Ascending aorta (tissue), 2 donors: ENCODE measurements around the gene EZR. TPM values are rescaled to one million over a fixed set of nuclear protein-coding genes. Genes with fewer than 3 reads are reported as not detected.

Experiments
- DNase-seq, 2 donors: peaks; one replicate each; pipeline ENCODE4 v3.0.0-alpha.2; 2019; ENCODE audit warnings: low spot score in 2 of 2
- H3K27ac ChIP-seq, 2 donors: fragments of 200-600 bp; sonication (generic); one replicate each; pipeline ENCODE4 v1.5.1; 2016 to 2017; ENCODE audit warnings: mild to moderate bottlenecking in 1 of 2
- H3K27me3 ChIP-seq: fragments of 200-600 bp; sonication (generic); one replicate; pipeline ENCODE4 v1.5.1; 2017
- H3K36me3 ChIP-seq, 2 donors: fragments of 200-600 bp; sonication (generic); one replicate each; pipeline ENCODE4 v1.5.1; 2016
- H3K4me1 ChIP-seq, 2 donors: fragments of 200-600 bp; sonication (generic); one replicate each; pipeline ENCODE4 v1.5.1; 2016 to 2017; ENCODE audit warnings: mild to moderate bottlenecking in 1 of 2
- H3K4me3 ChIP-seq, 2 donors: fragments of 200-600 bp; sonication (generic); one replicate each; pipeline ENCODE4 v1.5.1; 2016 to 2017; ENCODE audit warnings: mild to moderate bottlenecking in 1 of 2
- H3K9me3 ChIP-seq, 2 donors: fragments of 200-600 bp; sonication (generic); one replicate each; pipeline ENCODE4 v1.5.1; 2016
- CTCF ChIP-seq, 3 experiments: fragments of 200-600 bp in 2 of 3; fragments of 450-650 bp in 1 of 3; sonication (generic) in 2 of 3; IDR thresholded peaks; one replicate each; pipeline ENCODE4 v1.5.1; 2016 to 2019; ENCODE audit warnings: antibody characterized with exemption in 3 of 3, mild to moderate bottlenecking in 1 of 3, moderate library complexity in 1 of 3
- intact Hi-C: fragments of 100-400 bp; cut with DNase I; formaldehyde crosslinking; loops from one replicate; pipeline ENCODE4 v1.15.1; 2023
- total RNA-seq: library from RNA; depleted of rRNA; stranded (reverse); fragments of >200 nt; gene quantifications from one replicate; pipeline ENCODE4 v1.1.0, GENCODE V29; 2016

Gene EZR
- total RNA-seq, 1 donor from 2014 or later: 49.7 TPM

GRCh38 chr6:158752613-158753012, 66.6 kb downstream of the EZR start:
- DNase-seq: no peak
- H3K36me3 ChIP-seq: no peaks in the 10 kb centered on the region
- H3K27me3 ChIP-seq: no peaks in the 10 kb centered on the region
- no peaks in the 10 kb centered on the region for H3K9me3 ChIP-seq
- no peak overlapping the region for H3K27ac ChIP-seq
- no peak overlapping the region for H3K4me3 ChIP-seq
- no peak for TF ChIP-seq CTCF (IDR thresholded peaks at IDR 0.05)
- intact Hi-C loops: no loop called here
- H3K4me1 ChIP-seq: no peaks in the 10 kb centered on the region

GRCh38 chr6:158751921-158752320, 67.2 kb downstream of the EZR start:
- TF ChIP-seq CTCF (IDR thresholded peaks at IDR 0.05): no peak

GRCh38 chr6:158751224-158751623, 67.9 kb downstream of the EZR start:
- no peaks in the 10 kb centered on the region for H3K27me3 ChIP-seq
- H3K36me3 ChIP-seq: no peaks in the 10 kb centered on the region
- no peaks in the 10 kb centered on the region for H3K4me1 ChIP-seq
- H3K4me3 ChIP-seq: no peak overlapping the region
- no peak for DNase-seq
- H3K9me3 ChIP-seq: no peaks in the 10 kb centered on the region
- intact Hi-C loops: no loop called here
- no peak overlapping the region for H3K27ac ChIP-seq
- TF ChIP-seq CTCF (IDR thresholded peaks at IDR 0.05): no peak

More at GRCh38 chr6:158751921-158752320, 67.2 kb downstream of the EZR start:
- H3K4me3 ChIP-seq: no peak overlapping the region
- no peaks in the 10 kb centered on the region for H3K36me3 ChIP-seq
- DNase-seq: no peak
- H3K27me3 ChIP-seq: no peaks in the 10 kb centered on the region
- intact Hi-C loops: no loop called here
- H3K4me1 ChIP-seq: no peaks in the 10 kb centered on the region
- no peak overlapping the region for H3K27ac ChIP-seq
- H3K9me3 ChIP-seq: no peaks in the 10 kb centered on the region

GRCh38 chr6:158744986-158745430, 74.2 kb downstream of the EZR start:
- Histone ChIP-seq H3K27me3 (no peaks in the 10 kb centered on the region), H3K4me1 (no peaks in the 10 kb centered on the region), H3K4me3 (no peak overlapping the region), H3K9me3 (no peaks in the 10 kb centered on the region), H3K36me3 (no peaks in the 10 kb centered on the region), H3K27ac (no peak overlapping the region)
- TF ChIP-seq CTCF (IDR thresholded peaks at IDR 0.05): no peak
- intact Hi-C loops: no loop called here
- no peak for DNase-seq

GRCh38 chr6:158743033-158743651, 76.0 kb downstream of the EZR start:
- Histone ChIP-seq H3K36me3 (no peaks in the 10 kb centered on the region), H3K4me1 (no peaks in the 10 kb centered on the region), H3K4me3 (no peak overlapping the region), H3K9me3 (peaks cover 0 to 3% of the 10 kb centered on the region in 2 donors), H3K27ac (no peak overlapping the region), H3K27me3 (no peaks in the 10 kb centered on the region)
- no peak for TF ChIP-seq CTCF (IDR thresholded peaks at IDR 0.05)
- DNase-seq: no peak
- intact Hi-C loops: no loop called here

GRCh38 chr6:158739673-158740072, 79.5 kb downstream of the EZR start:
- Histone ChIP-seq H3K4me1 (no peaks in the 10 kb centered on the region), H3K9me3 (peaks cover 0 to 5% of the 10 kb centered on the region in 2 donors), H3K27ac (no peak overlapping the region), H3K4me3 (no peak overlapping the region), H3K36me3 (no peaks in the 10 kb centered on the region), H3K27me3 (no peaks in the 10 kb centered on the region)
- intact Hi-C loops: no loop called here
- TF ChIP-seq CTCF (IDR thresholded peaks at IDR 0.05): no peak
- DNase-seq: no peak
